ENCODE data around the gene TSN. TPM values are rescaled to one million over a fixed set of nuclear protein-coding genes. Genes with fewer than 3 reads are reported as not detected.
A peak's percentile ranks its signal among the peaks of the same experiment; 100 is the strongest.
"Not testable (repeated sequence)": the region's sequence is repeated elsewhere in the genome, so short reads cannot be mapped to it uniquely, and the experiment has no call there.

Gene TSN
- total RNA-seq, 2 donors from 2014 or later = 40.3 to 44.0 TPM

DNA sequence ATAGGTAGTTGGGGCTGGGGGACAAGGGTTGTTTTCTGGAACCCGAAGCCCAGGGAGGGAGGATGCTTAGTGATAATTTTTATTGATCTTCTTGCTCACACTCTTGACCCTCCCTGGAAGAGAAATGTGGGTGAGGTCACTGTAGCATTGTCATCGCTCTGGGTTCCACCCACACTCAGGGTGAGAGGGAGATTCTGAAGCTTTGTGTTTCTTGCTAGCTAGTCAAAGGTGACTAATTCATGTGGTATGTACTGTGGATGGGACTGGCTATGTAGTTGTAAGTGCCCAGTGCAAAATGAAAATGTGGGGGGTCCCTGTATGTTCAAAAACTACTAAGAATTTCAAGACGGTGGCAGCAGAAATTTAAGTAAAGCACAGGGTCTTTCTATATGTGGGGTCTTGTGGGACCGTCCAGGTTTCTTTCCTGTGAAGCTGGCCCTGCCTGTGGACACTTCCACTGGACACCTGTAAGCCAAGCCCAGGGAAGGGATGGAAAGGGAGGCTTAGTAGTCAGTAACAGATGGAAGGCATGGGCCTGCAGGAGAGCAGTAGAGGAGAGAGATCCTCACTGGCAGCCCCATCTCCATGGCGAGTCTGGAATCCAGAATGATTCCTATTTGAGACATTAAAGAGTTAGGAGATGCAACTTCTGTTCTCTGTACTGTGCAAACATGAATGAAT lies 35.0 kb downstream of the TSN start:
- DNase-seq = no peak
- peak; percentile 35 for ATAC-seq
- intact Hi-C loops (cut with DNase I, micrococcal nuclease) = no loop called here

DNA sequence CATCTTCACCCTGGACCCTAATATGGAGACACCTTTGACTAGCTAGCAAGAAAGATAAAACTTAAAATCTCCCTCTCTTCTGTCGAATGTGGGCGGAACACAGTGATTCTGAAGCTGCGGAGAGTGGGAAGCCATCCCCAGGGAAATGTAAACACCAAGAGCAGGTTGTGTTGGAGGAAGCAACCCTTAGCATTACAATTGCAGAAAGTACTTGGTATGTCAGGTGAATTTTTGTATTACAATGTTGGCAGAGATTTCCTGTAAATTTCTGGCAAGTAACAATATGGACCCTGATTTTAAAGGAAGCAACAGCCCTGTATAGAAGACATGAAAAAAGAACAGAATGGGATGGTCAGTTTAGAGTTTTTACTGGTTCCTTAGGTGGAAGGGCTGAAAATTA lies 35.8 kb downstream of the TSN start:
- ATAC-seq (no peak), DNase-seq (no peak)
- intact Hi-C loops (cut with DNase I, micrococcal nuclease) = no loop called here

DNA sequence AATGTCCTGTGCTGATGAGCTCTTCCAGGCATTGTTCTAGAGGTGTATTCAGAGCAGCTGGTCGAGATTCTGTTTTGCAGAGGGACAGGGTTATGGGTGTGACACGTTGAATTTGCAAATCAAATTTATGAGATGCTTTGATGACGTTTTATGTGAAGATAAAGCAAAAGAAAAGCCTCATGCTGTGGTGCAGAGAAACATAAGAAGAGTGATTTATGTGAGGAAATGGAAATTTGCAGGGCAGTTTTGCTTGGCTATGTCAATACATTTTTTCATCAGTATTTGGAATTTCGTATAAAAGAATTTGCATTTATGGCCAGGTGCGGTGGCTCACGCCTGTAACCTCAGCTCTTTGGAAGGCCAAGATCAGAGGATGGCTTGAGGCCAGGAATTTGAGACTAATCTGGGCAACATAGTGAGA lies 36.4 kb downstream of the TSN start:
- no peak for ATAC-seq
- DNase-seq = no peak
- intact Hi-C loops (cut with DNase I, micrococcal nuclease) = no loop called here

DNA sequence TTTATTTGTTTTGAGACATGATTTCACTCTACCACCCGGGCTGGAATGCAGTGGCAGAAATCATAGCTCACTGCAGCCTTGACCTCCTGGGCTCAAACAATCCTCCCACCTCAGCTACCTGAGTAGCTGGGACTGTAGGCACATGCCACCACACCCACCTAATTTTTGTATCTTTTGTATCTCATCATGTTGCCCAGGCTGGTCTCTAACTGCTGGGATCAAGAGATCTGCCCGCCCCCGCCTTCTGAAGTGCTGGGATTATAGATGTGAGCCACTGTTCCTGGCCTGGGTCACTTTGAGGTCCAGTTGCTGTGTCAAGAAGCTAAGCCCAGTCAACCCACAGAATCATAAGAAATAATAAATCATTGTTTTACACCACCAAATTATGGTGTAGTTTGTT lies 38.4 kb downstream of the TSN start:
- intact Hi-C loops (cut with DNase I, micrococcal nuclease) = no loop called here
- DNase-seq = no peak
- ATAC-seq = no peak

DNA sequence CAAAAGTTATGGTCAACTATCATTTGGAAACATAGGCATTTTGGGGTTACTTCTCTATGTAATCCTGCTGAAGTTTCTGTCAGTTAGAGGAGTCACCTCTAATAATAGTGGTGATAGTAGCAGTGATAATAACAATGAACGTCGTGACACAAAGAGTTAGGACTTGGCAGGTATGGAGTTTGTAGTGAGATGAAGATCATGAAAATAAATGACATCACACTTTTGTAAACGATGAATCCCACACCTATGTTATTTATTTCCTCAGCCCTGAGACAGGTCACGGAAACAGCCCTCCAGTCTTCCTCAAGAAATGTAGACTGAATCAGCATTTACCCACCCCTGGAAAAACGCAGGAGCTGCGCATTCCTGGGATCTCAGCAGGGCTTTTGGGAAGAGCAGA lies 38.8 kb downstream of the TSN start:
- intact Hi-C loops (cut with DNase I, micrococcal nuclease) = no loop called here
- ATAC-seq (no peak), DNase-seq (no peak)

DNA sequence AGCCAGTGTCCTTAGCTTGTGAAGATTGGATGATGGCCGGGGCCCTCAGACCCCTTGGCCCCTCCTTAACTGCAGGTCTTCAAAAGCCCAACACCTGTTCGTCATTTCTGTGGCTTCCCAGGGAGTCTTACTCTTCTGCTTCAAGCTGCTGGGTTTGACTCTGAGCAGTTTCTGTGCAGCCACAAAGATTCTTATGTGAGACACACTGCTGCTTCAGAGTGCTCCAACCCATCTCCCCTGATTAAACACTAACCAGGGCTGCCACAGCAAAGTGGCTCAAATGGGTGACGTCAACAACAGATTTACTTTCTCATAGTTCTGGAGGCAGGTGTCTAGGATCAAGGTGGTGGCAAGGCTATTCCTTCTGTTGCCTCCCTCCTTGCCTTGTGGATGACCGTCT lies 40.8 kb downstream of the TSN start:
- DNase-seq (no peak), ATAC-seq (no peak)
- intact Hi-C loops (cut with DNase I, micrococcal nuclease) = no loop called here

DNA sequence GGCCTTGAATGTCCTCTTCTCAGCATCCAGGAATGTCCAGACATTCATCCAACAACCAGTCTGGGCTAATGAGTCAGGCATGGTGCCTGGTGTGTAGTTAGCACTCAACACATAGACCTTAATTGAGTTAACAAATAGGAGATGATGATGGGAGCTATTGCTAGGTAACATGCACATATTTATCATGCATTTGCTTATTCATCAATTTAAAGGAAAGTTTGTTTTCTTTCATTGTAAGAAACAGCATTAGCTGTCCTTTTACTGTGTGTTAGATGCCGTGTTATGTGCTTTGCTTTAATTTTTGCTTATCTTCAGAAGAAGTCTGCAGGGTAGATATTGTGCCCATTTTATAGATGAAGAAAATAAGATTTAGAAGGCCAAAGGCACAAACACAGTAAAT lies 43.2 kb downstream of the TSN start:
- ATAC-seq = no peak
- intact Hi-C loops (cut with DNase I, micrococcal nuclease) = no loop called here
- no peak for DNase-seq

DNA sequence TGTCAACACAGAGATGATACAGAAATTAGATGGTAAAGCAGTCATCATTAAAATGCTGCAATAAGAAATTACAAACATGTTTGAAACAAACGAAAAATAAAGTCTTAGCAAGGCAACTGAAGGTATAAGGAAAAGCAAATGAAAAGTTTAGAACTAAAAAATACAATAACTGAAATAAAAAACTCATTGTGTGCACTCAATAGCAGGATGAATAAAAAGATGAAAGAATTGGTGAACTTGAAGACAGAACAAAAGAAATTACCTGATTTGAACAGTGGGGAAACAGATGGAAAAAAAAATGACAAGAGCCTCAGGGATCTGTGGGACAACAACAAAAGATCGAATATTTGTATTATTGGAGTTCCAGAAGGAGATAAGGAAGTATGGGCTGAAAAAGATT lies 46.5 kb downstream of the TSN start:
- intact Hi-C loops (cut with DNase I, micrococcal nuclease) = no loop called here
- ATAC-seq (no peak), DNase-seq (no peak)

DNA sequence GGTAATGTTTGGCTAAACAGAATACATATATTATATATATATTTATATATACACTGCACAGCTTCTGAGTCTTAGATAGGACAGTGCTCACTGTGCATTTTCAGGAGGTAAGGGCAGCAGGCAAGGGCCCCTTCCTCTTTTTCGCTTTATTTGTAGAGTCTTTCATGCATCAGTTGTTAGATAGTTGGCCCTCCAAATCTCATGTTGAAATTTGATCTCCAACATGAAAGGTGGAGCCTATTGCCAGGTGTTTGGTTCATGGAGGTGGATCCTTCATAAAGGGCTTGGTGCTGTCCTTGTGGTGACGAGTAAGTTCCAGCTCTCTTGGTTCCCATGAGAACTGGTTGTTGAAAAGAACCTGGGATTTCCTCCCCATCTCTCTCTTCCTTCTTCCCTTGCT lies 48.1 kb downstream of the TSN start:
- DNase-seq (no peak), ATAC-seq (no peak)
- intact Hi-C loops (cut with DNase I, micrococcal nuclease) = no loop called here

DNA sequence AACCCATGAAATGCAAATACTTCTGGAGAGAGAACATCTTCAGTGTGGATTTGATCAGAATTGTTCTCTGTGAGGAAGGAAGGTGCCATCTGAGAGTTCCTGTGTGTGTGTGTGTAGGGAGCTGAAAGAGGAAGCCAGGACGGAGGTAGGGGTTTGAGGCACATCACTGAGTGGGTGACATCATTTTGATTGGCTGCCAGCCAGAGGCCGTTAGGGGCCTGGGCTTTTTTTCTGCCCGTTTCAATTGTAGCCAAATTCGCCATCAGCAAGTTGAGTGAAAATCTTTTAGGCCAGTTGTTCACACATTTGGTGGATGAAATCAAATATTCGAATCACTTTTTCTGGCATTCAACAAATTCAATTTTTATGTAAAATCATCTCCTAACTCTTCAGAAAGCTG lies 48.9 kb downstream of the TSN start:
- no peak for ATAC-seq
- intact Hi-C loops (cut with DNase I, micrococcal nuclease) = no loop called here
- no peak for DNase-seq

DNA sequence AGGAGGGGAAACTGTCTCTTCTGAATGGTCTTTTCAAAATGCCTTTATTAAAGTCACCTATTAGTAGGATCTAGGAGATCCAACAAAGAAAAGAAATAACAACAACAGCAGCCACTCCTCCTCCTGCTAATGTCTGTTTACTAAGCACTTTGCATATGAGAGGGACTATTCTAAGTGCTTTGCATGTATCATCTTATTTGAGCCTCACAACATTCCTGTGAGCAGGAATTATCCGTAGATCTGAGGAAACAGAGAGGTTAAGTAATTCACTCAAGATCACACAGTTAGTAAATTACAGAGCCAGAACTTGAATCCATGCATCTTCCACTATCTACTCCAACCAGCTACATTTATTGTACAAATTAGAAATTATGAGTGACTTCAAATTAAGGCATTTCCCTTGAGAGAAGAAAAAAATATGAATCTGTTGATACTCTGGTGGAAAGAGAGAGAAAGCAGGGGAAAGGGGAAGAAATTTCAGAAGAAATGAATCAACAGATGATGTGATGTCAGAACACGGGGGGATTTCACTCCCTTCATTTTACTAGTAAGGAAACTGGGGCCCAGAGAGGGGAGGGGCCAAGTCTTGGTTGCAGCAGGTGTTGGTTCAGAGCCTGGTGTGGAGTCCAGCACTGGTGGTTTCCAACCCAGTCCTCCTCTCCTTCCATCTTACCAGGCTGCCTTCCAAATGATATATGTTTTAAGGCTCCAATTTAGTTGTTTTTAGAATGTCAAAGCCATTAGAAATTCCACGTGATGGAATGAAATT lies 49.7 kb downstream of the TSN start:
- intact Hi-C loops (cut with DNase I, micrococcal nuclease) = no loop called here

DNA sequence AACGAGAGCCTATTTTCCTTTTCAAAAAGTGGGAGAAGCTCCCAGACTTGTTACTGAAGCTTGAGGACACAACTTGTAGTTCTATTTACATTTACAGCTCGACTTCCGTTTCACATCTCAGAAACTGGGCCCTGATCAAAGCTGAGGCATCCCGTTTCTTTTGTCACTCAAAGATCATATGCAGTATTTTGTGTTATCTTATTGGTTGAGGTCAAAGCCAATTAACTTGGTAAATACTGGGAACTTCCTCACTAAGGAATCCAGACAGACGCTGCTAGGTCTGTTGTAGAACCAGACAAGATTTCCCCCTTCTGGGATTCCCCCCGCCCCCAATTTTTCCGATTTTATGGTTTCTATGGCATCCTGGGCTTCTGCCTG lies 50.3 kb downstream of the TSN start:
- intact Hi-C loops (cut with DNase I, micrococcal nuclease) = no loop called here
- DNase-seq (no peak), ATAC-seq (no peak)

More for the DNA sequence above, 49.7 kb downstream of the TSN start:
- DNase-seq = no peak
- ATAC-seq = no peak

DNA sequence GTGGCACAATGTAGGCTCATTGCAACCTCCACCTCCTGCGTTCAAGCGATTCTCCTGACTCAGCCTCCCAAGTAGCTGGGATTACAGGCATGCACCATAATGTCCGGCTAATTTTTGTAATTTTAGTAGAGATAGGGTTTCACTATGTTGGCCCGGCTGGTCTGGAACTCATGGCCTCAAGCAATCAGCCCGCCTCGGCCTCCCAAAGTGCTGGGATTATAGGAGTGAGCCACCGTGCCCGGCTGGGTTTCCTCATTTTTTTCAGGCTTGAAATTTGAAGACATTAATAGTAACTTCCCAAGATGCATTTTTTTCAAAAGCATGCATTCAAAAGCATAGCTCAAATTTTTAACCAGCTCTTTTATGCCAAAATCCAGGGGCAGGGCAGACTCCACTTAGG lies 52.3 kb downstream of the TSN start:
- ATAC-seq; intact Hi-C loops (cut with DNase I, micrococcal nuclease); DNase-seq: not testable (repeated sequence)

DNA sequence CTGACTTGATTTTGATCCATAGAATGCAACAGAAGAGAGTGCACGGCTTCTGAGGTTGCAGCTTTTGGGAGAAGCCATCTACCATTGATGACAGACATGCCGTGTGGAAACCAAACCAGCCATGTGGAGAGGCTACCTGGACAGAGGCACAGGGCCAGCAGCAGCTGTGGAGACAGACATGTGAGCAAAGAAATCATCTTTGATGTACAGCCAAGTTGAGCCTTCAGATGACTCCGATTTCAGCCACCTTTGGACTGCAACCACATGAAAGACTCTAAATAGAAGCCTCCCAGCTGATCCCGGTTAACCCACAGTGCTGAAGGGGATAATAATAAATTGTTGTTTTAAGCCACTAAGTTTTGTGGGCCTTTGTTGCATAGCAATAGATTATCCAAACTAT lies 54.2 kb downstream of the TSN start:
- peak; percentile 28 for ATAC-seq
- intact Hi-C loops (cut with DNase I, micrococcal nuclease) = no loop called here

DNA sequence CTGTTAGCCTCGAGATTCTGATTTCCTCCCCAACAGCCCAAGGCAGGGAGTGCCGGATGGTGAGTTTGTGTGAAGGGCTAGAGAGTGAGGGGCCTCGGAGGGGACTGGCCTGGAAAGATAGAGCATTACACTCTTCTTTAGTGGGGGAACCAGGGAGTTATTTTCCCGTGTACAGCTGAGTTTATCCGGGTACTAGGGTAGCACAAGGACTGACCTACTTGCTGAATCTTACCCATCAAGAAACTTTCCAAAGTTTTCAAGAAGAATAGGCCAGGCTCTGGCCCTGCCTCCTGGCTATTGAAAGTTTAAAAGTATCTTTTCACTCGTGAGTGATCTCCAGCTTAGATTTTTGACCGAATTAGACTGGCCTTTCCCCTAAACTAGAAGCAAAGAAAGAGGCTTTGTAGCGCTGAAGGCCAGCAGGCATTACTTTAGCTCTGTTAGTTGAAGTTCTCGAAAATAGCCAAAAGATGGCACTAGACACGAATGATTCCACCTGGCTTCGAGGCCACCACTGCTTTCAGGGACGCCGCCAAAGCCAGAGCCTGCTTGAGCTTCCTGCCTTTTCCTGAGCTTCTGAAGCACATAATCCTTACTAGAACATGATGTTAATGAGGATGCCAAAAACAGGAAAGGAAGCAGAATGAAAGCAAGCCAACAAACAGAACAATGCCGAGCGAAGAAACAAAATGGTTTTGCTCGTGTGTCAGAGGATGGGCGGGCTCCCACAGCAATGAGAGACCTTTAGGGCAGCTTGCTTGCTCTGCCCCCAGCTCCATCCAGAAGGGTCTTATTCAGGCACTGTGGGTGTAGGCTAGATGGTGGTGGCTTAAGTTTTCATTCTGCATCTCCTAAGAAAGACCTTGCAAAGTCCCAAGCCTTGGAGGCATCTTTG lies 55.8 kb downstream of the TSN start:
- intact Hi-C loops (cut with DNase I, micrococcal nuclease) = no loop called here
- DNase-seq (peak in 1 of 2 donors; percentile 43), ATAC-seq (peak; percentile 92)

More for the DNA sequence above, 54.2 kb downstream of the TSN start:
- DNase-seq = no peak

DNA sequence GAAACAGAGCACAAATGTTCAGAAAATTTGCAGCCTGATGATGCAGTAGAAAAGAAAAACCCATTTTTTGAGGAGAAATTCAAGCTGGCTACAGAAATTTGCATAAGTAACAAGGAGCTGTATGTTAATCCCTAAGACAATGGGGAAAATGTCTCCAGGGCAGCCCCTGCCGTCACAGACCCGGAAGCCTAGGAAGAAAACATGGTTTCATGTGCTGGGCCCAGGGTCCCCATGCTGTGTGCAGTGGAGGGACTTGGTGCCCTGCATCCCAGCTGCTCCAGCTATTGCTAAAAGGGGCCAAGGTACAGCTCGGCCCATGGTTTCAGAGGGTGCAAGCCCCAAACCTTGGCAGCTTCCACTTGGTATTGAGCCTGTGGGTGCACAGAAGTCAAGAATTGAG lies 57.6 kb downstream of the TSN start:
- intact Hi-C loops (cut with DNase I, micrococcal nuclease); DNase-seq; ATAC-seq: not testable (repeated sequence)

DNA sequence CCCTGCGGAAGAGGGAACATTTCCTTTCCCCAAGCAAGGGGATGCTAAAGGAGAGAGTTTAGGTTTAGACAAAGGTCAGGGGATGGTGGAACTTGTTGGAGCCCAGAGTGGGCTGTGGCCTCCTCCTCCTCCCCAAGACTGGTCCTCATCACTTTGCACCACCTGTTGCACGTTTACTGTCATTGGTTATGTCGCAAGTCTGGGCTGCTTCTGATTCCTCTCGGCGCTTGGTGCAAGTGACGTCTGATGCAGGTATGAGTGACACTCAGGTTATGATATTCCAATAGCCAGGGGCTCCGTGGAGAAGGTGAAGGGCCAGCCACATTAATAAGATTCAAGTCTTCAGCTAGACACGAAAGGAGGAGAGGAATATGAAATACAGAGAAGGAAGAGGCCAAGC lies 59.8 kb downstream of the TSN start:
- no peak for ATAC-seq

DNA sequence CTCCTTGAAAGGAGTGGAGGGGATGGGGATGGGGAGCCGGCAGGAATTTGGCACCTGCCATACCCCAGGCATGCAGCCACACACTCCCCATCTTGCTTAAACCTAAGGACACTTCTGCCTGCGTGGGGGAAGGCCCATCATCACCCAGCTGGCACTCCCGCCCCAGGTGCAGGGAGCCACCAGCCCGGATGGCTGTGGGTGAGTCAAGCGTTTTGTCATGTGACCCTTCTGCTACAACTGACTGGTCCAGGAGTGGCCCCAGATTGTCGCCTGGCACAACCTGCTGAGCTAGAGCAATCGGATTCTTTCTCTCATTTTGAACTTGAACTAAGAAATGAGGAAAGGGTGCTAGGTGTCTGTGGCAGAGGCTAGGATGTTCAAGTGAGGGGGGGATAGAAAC lies 61.3 kb downstream of the TSN start:
- intact Hi-C loops (cut with DNase I, micrococcal nuclease) = no loop called here
- DNase-seq (no peak), ATAC-seq (no peak)

More for the DNA sequence above, 59.8 kb downstream of the TSN start:
- intact Hi-C loops (cut with DNase I, micrococcal nuclease) = no loop called here
- no peak for DNase-seq

DNA sequence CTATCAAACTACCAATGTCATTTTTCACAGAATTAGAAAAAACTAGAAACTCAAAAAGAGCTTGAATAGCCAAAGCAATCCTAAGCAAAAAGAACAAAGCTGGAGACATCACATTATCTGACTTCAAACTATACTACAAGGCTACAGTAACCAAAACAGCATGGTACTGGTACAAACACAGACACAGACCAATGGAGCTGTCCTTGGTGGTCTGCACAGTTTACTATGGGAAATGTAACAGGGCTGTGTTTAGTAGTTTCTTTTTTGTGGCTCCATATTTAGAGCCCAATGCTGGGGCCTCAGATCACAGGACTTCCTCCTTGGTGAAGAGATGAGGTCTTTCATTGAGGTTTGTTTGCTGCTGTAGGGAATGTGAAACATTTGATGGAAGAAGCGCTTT lies 61.9 kb downstream of the TSN start:
- intact Hi-C loops (cut with DNase I, micrococcal nuclease) = not testable (repeated sequence)

More for the DNA sequence above, 61.9 kb downstream of the TSN start:
- ATAC-seq, DNase-seq: not testable (repeated sequence)
